ENCODE results near the gene TP53.

- TF ChIP-seq POLR2A (IDR thresholded peaks at IDR 0.05), result no peak
- no peak for TF ChIP-seq CTCF (IDR thresholded peaks at IDR 0.05)
Observed at GRCh38 chr17:7677388-7678067, 9.8 kb downstream of the TP53 start.

Measured in transverse colon (tissue), 3 donors.